Transverse colon (tissue), 4 donors: ENCODE results near the gene ACAP1.

Experiments
- POLR2A ChIP-seq: fragments of 450-650 bp; IDR thresholded peaks from one replicate; pipeline ENCODE4 v1.6.1; 2016; ENCODE audit warnings: antibody characterized with exemption, mild to moderate bottlenecking, moderate library complexity
- POLR2AphosphoS5 ChIP-seq, 3 donors: sonication (generic); formaldehyde crosslinking; IDR thresholded peaks; one replicate each; pipeline ENCODE4 v1.6.1; 2016; ENCODE audit warnings: antibody characterized with exemption in 3 of 3
- TF ChIP-seq, protein P1 (sequence below), 5 experiments: fragments of 200-600 bp in 3 of 5; fragments of 450-650 bp in 2 of 5; sonication (generic) in 3 of 5; IDR thresholded peaks; 1 replicate in 2 of 5; 2 replicates in 3 of 5; pipeline ENCODE4 v1.5.1; 2016 to 2017; ENCODE audit warnings: antibody characterized with exemption in 5 of 5, inconsistent platforms in 3 of 5, mild to moderate bottlenecking in 2 of 5, moderate library complexity in 1 of 5

DNA sequence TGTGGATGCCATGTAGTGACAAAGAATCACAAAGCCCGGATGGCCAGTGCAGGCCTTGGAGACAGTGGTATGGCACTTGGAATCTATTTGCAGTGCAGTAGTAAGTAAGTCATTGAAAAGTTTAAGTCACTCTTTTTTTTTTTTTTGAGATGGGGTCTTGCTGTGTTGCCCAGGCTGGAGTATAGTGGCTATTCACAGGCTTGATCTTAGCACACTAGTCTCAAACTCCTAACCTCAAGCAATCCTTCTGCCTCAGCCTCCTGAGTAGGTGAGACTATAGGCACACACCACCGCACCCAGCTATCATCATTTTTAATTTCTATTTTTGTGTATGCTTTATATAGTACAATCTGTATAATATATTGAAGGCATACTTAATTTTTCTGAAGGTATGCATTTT is 62.3 kb downstream of the ACAP1 start:
- TF ChIP-seq, protein P1, sequence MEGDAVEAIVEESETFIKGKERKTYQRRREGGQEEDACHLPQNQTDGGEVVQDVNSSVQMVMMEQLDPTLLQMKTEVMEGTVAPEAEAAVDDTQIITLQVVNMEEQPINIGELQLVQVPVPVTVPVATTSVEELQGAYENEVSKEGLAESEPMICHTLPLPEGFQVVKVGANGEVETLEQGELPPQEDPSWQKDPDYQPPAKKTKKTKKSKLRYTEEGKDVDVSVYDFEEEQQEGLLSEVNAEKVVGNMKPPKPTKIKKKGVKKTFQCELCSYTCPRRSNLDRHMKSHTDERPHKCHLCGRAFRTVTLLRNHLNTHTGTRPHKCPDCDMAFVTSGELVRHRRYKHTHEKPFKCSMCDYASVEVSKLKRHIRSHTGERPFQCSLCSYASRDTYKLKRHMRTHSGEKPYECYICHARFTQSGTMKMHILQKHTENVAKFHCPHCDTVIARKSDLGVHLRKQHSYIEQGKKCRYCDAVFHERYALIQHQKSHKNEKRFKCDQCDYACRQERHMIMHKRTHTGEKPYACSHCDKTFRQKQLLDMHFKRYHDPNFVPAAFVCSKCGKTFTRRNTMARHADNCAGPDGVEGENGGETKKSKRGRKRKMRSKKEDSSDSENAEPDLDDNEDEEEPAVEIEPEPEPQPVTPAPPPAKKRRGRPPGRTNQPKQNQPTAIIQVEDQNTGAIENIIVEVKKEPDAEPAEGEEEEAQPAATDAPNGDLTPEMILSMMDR (IDR thresholded peaks at IDR 0.05) = no peak
- no peak for TF ChIP-seq POLR2A
- TF ChIP-seq POLR2AphosphoS5 (IDR thresholded peaks at IDR 0.05) = no peak
